Stomach (tissue), 9 donors: ENCODE data around the gene INSC. TPM values are rescaled to one million over a fixed set of nuclear protein-coding genes. Genes with fewer than 3 reads are reported as not detected.

Source experiments
- DNase-seq, 2 donors: peaks; one replicate each; pipeline versions ENCODE4 v3.0.0 to v3.0.0-alpha.2; 2013 to 2019
- H3K27ac ChIP-seq, 5 donors: fragments of 200-600 bp in 4 of 5; sonication (generic) in 4 of 5; one replicate each; pipeline ENCODE4 v1.5.1; 2013 to 2019; ENCODE audit warnings: mild to moderate bottlenecking in 1 of 5, moderate library complexity in 1 of 5
- H3K27me3 ChIP-seq, 3 donors: fragments of 200-600 bp; sonication (generic); one replicate each; pipeline ENCODE4 v1.5.1; 2017 to 2019; ENCODE audit warnings: mixed run types in 1 of 3
- H3K36me3 ChIP-seq, 4 donors: fragments of 200-600 bp; sonication (generic); 1 replicate in 3 of 4; 2 replicates in 1 of 4; pipeline ENCODE4 v1.5.1; 2016 to 2019
- H3K4me1 ChIP-seq, 4 donors: fragments of 200-600 bp; sonication (generic); one replicate each; pipeline ENCODE4 v1.5.1; 2016 to 2019
- H3K4me3 ChIP-seq, 4 donors: fragments of 200-600 bp; sonication (generic) in 3 of 4; one replicate each; pipeline ENCODE4 v1.5.1; 2016 to 2019; ENCODE audit warnings: mild to moderate bottlenecking in 1 of 4
- H3K9me3 ChIP-seq, 4 donors: fragments of 200-600 bp; sonication (generic); one replicate each; pipeline ENCODE4 v1.5.1; 2016 to 2019
- EP300 ChIP-seq: sonication (generic); formaldehyde crosslinking; IDR thresholded peaks from one replicate; pipeline ENCODE4 v1.6.1; 2017; ENCODE audit warnings: antibody characterized with exemption
- POLR2A ChIP-seq, 4 donors: fragments of 450-650 bp; IDR thresholded peaks; one replicate each; pipeline ENCODE4 v1.6.1; 2016; ENCODE audit warnings: antibody characterized with exemption in 4 of 4, control low read depth in 2 of 4, mild to moderate bottlenecking in 1 of 4, moderate library complexity in 1 of 4
- POLR2AphosphoS5 ChIP-seq, 3 donors: sonication (generic); formaldehyde crosslinking; IDR thresholded peaks; one replicate each; pipeline ENCODE4 v1.6.1; 2016; ENCODE audit warnings: antibody characterized with exemption in 3 of 3
- WGBS, 5 donors: extraction: QIAGEN DNeasy Blood & Tissue Kit in 3 of 5; methylation state at CpG; one replicate each; pipeline versions ENCODE4 v1.1.5 to v1.1.7; 2013 to 2018; 5-methylcytosine and 5-hydroxymethylcytosine counted together
- intact Hi-C: fragments of 100-400 bp; cut with DNase I; formaldehyde crosslinking; loops from one replicate; pipeline ENCODE4 v1.15.1; 2023; ENCODE audit warnings: low total_unique reads
- polyA plus RNA-seq, 3 donors: library from polyadenylated mRNA; stranded (reverse); fragments of 200-250 nt; gene quantifications; one replicate each; pipeline ENCODE4 v1.2.3, GENCODE V29; 2013
- total RNA-seq, 5 donors: library from RNA; depleted of rRNA; stranded (reverse); fragments of >200 nt; gene quantifications; one replicate each; pipeline versions ENCODE4 v1.1.0 to v1.2.3, GENCODE V29; 2014 to 2016
- TF ChIP-seq, protein P1 (sequence below), 7 experiments: fragments of 450-650 bp in 4 of 7; fragments of 200-600 bp in 3 of 7; sonication (generic) in 3 of 7; IDR thresholded peaks; one replicate each; pipeline ENCODE4 v1.5.1; 2016 to 2019; ENCODE audit warnings: antibody characterized with exemption in 7 of 7, control low read depth in 2 of 7, mild to moderate bottlenecking in 1 of 7
- donor health status: healthy with polysubstance abuse.
- donor health status: Bipolar disorder and iron deficiency.
- donor health status: healthy.

The INSC gene
- total and polyA plus RNA-seq, 8 donors, result 0.75 to 23.2 (median 2.9) TPM; not detected in 1

- intact Hi-C loops, result no loop called here
- 84 to 97% (median 96%) methylated on average over 2 to 3 of the region's 3 CpGs for WGBS, 5 donors
- TF ChIP-seq, protein P1, sequence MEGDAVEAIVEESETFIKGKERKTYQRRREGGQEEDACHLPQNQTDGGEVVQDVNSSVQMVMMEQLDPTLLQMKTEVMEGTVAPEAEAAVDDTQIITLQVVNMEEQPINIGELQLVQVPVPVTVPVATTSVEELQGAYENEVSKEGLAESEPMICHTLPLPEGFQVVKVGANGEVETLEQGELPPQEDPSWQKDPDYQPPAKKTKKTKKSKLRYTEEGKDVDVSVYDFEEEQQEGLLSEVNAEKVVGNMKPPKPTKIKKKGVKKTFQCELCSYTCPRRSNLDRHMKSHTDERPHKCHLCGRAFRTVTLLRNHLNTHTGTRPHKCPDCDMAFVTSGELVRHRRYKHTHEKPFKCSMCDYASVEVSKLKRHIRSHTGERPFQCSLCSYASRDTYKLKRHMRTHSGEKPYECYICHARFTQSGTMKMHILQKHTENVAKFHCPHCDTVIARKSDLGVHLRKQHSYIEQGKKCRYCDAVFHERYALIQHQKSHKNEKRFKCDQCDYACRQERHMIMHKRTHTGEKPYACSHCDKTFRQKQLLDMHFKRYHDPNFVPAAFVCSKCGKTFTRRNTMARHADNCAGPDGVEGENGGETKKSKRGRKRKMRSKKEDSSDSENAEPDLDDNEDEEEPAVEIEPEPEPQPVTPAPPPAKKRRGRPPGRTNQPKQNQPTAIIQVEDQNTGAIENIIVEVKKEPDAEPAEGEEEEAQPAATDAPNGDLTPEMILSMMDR (IDR thresholded peaks at IDR 0.05), result no peak
- TF ChIP-seq POLR2A (IDR thresholded peaks at IDR 0.05) (no peak), EP300 (no peak), POLR2AphosphoS5 (IDR thresholded peaks at IDR 0.05) (no peak)
Observed at GRCh38 chr11:15190611-15191010, 75.9 kb downstream of the INSC start.

GRCh38 chr11:15192005-15192556 is 77.4 kb downstream of the INSC start:
- intact Hi-C loops, result no loop called here

More at GRCh38 chr11:15190611-15191010, 75.9 kb downstream of the INSC start:
- Histone ChIP-seq H3K27me3 (no peaks in the 10 kb centered on the region), H3K4me1 (peaks cover 6 to 12% (median 10%) of the 10 kb centered on the region in 4 donors), H3K4me3 (no peak overlapping the region), H3K36me3 (no peaks in the 10 kb centered on the region), H3K9me3 (peaks cover 0 to 5% (median 0%) of the 10 kb centered on the region in 4 donors), H3K27ac (no peak overlapping the region)
- DNase-seq, result no peak

DNA sequence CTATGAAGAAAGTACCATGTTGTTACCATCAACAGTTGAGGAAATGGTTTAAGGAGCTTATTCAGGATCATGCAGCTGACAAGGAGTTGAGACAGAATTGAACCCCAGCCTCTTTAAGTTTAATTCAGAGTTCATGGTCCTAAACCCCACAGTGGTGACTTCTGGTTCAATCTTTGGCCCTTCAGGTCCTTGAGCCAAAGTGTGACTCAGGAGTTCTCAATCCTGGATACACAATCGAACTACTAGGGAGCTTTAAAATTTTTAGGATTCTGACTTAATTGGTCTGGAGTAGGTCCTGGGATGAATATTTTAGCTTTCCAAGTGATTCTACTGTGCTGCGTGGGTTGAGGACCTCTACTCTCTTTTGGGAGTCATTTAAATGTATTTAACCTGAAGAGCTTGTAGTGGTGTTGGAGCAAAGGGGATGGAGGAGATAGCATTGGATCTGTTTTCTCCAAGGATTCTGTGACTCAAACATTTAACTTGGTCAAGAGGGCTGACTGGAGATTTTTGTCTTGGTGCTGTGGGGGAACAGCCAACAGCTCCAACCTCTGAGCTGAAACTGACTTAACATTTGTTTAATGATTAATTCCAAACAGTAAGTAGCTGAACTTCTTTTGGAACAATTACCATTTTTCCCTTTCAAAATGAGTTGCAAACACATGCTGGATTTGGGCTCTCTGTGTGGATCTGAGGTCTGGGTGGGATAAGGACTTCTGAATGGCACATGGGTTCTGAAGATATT is 80.1 kb downstream of the INSC start:
- H3K27me3 ChIP-seq, result no peaks in the 10 kb centered on the region
- no peaks in the 10 kb centered on the region for H3K36me3 ChIP-seq
- WGBS, 5 donors, result 24 to 53% (median 43%) methylated on average over 2 of the region's 2 CpGs
- TF ChIP-seq, protein P1 (IDR thresholded peaks at IDR 0.05), result no peak
- TF ChIP-seq POLR2AphosphoS5 (IDR thresholded peaks at IDR 0.05) (no peak), POLR2A (IDR thresholded peaks at IDR 0.05) (no peak), EP300 (no peak)
- peak overlapping the region in 4 of 5 donors; percentile 1 to 63 (median 42) for H3K27ac ChIP-seq
- DNase-seq, result no peak
- H3K4me1 ChIP-seq, result peaks cover 15 to 46% (median 30%) of the 10 kb centered on the region in 4 donors
- H3K4me3 ChIP-seq, result no peak overlapping the region
- intact Hi-C loops, result no loop called here
- no peaks in the 10 kb centered on the region for H3K9me3 ChIP-seq

More at GRCh38 chr11:15192005-15192556, 77.4 kb downstream of the INSC start:
- H3K4me3 ChIP-seq, result no peak overlapping the region
- H3K27ac ChIP-seq, result no peak overlapping the region
- H3K9me3 ChIP-seq, result peaks cover 0 to 5% (median 0%) of the 10 kb centered on the region in 4 donors
- H3K27me3 ChIP-seq, result no peaks in the 10 kb centered on the region
- H3K36me3 ChIP-seq, result no peaks in the 10 kb centered on the region
- 0 to 100% (median 92%) methylated on average over 1 of the region's 1 CpG for WGBS, 5 donors
- no peak for DNase-seq
- no peak for TF ChIP-seq POLR2AphosphoS5 (IDR thresholded peaks at IDR 0.05)
- TF ChIP-seq, protein P1 (IDR thresholded peaks at IDR 0.05), result no peak
- no peak for TF ChIP-seq EP300
- no peak for TF ChIP-seq POLR2A (IDR thresholded peaks at IDR 0.05)
- peaks cover 15 to 27% (median 22%) of the 10 kb centered on the region in 4 donors for H3K4me1 ChIP-seq

DNA sequence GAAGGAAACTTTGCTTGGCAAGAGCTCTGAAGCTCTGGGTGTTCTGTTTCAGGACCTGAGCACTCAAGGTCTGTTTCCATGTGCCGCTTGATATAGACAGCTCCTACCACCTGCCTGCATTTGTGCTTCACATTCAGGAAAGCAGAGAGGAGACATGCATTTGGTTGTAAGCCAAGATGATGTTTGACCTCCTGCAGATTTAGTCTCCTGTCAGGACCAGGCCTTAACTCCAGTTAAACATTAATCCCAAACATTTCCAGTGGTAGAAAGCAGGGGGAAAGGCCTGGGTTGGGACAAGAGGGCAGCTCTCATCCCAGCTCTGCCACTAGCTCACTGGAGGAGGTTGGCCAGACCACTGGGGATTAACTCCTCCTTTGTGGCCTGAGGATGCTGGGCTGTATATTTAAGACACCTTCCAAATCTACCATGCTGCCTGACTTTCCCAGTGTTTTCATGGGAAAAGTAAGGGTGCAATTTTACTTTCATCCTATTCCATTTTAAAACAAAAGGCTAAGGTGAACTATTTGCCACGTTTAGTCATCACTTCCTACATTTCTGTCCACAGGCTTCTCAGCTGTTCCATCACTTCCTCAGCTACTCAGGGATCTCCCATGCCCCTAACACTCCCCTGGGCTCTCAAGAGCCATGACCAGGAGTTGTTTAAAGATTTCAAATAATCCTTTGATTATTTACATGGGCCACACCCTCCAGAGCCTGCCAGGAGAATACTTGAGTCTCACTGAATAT is 80.9 kb downstream of the INSC start:
- Histone ChIP-seq H3K9me3 (no peaks in the 10 kb centered on the region), H3K27ac (peak overlapping the region; percentile 1 to 63 (median 46)), H3K4me3 (no peak overlapping the region), H3K27me3 (no peaks in the 10 kb centered on the region), H3K36me3 (no peaks in the 10 kb centered on the region), H3K4me1 (peaks cover 15 to 51% (median 34%) of the 10 kb centered on the region in 4 donors)
- WGBS, 5 donors, result 23 to 45% (median 25%) methylated on average over 2 of the region's 2 CpGs
- DNase-seq, result peak in 1 of 2 donors; percentile 40
- TF ChIP-seq EP300 (no peak), POLR2A (IDR thresholded peaks at IDR 0.05) (no peak), POLR2AphosphoS5 (IDR thresholded peaks at IDR 0.05) (no peak)
- TF ChIP-seq, protein P1 (IDR thresholded peaks at IDR 0.05), result no peak
- intact Hi-C loops, result no loop called here
